Measurements from ENCODE around the gene ZBTB14. TPM values are rescaled to one million over a fixed set of nuclear protein-coding genes. Genes with fewer than 3 reads are reported as not detected.

The ZBTB14 gene
- polyA plus RNA-seq, 10 donors, result 8.3 to 16.3 (median 11.5) TPM

DNA sequence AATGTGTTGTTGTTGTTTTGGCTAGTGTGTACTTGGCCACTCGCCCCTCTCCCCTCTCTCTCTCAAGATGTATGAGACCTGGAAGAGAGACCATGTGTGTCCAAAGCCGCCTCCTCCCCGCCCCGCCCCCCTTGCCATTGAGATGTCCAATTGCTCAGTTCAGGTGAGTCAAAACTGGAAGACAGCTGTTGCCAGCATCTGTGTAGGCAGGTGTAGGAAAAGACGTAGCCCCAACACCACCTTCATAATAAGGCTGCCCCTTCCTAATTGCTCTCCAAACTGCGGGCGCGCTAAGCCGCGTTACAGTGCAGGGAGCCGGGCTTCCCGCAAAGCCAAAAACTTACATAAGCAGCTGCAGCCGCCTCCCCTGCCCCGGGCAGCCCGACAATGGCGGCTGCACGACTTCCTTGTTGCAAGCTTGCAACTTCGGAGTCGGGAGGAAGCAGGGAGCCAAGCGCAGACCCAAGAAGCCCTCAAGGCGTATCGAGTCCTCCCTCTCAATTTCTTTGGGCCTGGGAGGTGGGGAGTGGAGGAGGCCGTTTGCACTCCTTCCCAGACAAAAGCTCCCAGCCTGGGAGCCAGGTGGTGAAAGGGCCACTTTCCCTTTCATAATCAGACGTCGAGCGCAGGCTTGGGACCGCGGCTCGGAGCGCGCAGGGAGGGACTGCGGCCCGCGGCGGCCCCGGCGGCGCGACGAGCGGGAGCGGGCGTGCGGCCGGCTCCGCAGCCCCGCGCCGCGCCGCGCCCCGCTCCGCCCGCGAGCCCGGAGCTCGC lies 882 bp downstream of the ZBTB14 start:
- DNase-seq, result peak; percentile 43 to 90 (median 67)

DNA sequence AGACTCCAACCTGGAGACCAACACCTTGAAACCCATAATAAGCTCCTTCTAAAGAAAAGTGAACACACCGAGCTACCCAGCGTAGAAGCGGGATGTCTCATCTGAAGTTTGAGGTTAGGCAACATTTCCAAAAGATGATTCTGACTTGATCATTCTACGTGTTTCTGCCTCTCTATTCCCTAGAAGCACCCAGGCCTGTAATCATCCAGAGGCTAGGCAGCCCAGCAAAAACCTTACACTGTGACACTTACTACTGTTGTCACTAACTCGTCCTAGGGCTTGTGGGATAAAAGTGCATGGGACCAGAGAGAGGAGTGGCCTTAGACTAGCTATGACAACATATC lies 1.4 kb downstream of the ZBTB14 start:
- no peak for DNase-seq

DNA sequence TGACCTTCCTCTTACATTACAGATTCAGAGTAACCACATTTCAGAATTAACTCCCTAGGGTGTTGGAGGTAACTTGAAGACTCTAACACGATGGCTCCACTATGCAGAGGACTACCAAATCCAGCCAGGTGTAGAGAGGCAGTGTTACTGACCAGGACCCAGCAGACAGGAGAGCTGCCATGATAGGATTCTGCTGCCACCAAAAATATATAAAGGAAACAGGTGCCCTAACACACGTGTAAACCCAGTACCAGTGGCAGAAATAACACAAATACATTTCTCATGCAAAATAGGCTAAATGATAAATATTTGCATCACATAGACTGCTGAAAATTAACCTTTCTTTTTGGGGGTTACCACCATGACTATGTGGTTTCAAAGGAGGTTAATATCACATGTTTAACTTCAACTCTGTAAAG lies 7.0 kb downstream of the ZBTB14 start:
- no peak for DNase-seq

DNA sequence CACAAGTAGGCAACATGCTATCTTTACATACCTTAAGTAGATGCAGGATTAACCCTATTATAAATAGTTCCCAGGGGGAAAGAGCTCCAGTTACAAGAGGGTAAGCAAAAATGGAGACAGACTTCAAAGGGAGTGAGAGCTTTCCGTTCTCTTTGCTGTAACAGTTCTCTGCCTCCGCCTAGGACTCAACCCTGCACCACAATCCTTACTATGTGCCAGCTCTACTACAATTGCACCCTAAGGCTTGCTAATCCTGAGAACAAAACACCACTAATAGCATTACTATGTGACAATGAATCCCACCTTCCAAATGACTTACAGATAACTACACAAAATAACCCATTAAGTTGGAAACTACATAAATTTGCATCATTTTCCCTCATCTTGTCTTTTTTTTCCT lies 7.7 kb downstream of the ZBTB14 start:
- no peak for DNase-seq

DNA sequence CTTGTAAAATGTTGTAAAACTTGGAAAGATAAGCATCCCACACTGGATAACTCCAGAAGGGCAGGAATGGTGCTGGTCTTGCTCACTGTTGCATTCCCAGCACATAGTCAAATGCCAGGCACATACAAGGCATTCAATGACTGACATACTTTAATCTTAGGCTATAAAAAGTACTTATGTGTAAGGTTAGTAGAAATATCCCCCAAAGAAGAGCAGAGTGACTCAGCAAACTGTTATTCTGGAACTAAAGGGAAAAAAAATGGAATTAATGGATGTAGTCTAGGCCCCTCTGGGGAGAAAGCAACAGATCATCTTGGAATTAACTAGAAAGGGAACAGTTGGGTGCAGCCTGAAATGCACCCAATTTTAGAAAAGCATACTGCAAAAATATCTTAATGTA lies 9.0 kb downstream of the ZBTB14 start:
- DNase-seq, result no peak

DNA sequence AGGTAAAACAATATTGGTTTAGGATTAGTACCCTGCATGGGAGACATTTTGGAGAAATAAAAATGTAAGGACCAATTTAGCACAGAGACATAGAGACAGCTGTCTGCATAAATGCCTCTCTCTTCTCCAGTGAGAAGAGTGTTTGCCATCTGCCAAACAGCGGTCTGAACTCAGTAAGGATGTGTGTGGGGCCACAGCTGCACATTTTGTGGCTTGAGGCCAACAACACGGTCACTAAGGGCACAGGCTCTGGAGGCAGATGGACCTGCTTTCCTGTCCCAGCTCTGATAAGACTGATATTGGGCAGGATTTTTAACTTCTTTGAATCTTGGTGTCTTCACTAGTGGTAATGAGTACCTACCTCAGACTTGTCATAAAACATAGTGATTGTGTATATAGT lies 10.2 kb downstream of the ZBTB14 start:
- peak; percentile 38 to 59 (median 58) for DNase-seq

DNA sequence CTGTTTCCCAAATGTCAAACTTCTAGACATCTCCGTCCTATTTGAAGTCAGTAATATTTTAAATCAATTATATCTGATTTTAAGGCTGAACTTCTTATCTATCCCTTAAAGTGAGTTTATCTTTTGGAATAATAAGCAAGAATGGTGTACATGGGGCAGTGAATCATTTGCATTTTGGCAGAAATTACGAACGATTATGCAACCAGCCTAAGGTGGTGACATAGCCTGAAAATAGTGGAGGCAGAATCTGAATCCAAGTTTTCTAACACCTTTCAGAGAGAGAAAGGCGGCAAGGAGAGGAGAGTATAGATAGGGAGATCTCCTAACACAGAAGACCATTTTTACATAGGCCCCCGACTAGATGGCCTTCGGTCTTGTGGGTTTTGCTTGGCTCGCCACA lies 10.7 kb downstream of the ZBTB14 start:
- DNase-seq, result no peak

DNA sequence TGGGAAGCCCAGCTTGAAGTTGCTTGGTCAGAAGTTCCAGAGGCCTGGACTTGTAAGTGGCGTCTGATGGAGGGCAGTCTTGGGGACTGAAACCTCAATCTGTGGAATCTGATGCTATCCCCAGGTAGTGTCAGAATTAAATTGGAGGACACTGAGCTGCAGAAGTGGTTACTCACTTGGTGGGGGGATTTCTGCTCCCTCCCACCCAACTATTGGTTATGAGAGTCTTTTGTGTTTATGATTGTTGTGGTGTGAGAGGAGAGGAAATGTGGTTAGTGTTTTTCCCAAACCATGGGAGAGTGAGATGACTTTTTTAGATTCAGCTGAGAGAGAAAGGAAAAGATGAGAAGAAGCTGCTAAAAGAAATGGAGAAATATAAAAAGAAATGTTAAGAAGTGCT lies 12.8 kb downstream of the ZBTB14 start:
- no peak for DNase-seq

DNA sequence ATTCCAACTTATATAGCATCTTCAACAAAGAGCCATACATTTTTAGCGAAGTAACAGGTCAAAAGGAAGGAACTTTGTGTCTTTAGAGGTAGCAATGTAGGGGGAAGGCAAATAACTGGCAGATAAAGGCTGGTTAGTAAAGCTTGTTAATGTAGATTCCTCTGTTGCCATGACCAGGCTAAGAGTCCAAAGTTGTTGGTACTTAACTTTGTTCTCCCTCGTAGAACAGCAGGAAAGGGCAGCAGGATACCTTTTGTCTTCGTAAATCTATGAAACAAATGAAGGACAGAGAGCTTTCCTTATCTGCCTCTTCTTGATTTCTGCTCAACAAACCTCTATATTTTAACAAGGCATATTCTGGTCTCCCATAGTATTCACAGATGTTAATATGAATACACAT lies 18.6 kb downstream of the ZBTB14 start:
- no peak for DNase-seq

DNA sequence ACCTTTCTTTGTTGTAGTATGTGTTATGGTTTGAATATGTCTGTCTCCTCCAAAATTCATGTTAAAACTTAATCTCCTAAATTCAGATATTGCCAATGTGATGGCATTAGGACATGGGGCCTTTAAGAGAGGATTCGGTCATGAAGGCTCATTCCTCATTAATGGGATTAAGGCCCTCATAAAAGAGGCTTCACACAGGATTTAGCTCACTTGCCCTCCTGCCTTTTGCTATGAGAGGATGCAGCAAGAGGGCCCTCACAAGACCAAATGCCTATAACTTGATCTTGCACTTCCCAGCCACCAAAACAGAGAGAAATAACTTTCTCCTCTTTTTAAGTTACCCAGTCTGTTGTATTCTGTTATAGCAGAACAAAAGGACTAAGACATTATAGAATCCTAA lies 19.7 kb downstream of the ZBTB14 start:
- no peak for DNase-seq

DNA sequence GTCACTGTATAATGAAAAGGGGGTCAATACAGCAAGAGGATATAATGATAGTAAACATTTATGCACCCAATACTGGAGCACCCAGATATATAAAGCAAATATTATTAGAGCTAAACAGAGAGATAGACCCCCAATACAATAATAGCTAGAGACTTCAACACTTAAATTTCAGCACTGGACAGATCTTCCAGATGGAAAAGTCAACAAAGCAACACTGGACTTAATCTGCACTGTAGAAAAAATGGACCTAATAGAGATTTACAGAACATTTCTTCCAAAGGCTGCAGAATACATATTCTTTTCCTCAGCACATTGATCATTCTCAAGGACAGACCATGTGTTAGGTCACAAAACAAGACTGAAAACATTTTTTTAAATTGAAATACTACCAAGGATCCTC lies 26.7 kb downstream of the ZBTB14 start:
- no peak for DNase-seq

DNA sequence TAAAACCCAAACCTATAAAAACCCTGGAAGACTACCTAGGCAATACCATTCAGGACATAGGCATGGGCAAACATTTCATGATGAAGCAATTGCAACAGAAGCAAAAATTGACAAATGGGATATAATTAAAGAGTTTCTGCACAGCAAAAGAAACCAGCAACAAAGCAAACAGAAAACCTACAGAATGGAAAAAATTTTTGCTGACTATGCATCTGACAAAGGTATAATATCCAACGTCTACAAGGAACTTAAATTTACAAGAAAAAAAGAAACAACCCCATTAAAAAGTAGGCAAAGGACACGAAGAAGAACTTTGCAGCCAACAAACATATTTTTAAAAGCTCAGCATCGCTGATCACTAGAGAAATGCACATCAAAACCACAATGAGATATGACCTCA lies 28.8 kb downstream of the ZBTB14 start:
- no peak for DNase-seq

DNA sequence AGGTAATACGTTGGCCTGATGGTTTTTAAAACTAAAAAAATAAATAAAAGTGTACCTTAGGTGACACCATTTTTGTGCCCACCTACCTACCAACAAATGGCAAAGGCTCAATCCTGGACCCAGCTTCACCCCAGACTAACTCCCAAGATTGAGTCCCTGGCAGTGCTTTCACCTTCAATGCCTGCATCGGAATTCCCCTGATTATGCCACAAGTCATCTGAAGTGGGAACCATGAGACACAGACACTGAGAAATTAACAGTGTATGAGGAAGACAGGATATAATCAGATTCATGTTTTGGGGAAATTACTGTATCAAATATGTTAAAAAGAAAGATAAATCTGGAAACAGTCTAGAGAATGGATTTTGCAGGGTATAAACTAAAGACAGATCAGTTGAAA lies 41.6 kb downstream of the ZBTB14 start:
- no peak for DNase-seq

DNA sequence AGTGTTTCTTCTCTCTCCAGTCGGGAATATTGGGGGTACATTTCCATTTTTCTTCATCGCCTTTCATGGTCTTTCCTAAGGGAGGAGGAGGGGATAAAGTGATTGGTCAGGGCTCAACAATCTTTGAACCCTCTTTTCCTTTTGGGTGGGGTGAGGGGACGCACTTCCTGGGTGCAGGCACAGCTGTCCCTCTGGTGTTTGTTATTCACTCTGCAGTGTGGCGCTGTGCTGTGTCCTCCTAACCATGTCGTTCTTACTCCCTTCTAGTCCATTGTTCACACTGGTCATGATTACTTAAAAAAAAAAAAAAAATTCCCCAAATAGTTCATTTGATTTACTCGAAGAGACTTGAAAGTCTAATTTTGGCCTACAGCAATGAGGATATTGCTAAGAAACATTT lies 44.4 kb downstream of the ZBTB14 start:
- no peak for DNase-seq

DNA sequence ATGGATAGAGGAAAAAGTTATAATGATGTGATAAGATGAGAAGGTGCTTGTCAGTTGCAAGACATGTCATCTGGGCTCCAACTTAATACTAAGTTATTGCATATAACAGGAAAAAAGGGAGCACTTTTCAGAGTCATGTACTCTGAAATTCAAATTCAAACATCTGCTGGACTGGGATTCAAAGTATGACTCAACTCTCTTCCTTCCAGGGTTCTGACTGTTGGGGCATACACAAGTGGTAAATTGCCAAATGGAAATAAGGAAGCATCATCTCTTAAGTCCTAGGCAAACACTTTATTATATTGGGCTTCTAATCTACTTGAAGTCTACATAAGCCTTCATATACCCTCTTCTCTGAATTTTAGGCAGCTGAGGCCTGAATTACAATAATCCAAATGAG lies 44.9 kb downstream of the ZBTB14 start:
- DNase-seq, result no peak

DNA sequence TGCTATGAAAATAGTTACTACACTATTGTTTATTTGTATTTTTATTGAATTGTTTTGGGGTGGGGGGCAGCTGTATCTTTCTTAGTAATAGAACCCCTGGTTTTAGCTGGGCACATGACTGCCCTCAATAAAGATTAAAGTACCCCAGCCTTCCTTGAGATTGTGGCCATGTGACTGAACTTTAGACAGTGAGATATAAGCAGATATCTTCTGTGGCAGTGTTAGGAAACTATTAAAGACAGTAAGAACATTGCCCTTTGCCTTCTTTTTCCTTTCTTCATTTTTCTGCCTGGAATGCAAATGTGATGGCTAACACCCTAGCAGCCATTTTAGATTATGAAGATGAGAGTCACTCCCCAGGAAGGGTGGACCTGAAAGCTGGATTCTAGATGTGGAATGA lies 50.6 kb downstream of the ZBTB14 start:
- DNase-seq, result no peak

DNA sequence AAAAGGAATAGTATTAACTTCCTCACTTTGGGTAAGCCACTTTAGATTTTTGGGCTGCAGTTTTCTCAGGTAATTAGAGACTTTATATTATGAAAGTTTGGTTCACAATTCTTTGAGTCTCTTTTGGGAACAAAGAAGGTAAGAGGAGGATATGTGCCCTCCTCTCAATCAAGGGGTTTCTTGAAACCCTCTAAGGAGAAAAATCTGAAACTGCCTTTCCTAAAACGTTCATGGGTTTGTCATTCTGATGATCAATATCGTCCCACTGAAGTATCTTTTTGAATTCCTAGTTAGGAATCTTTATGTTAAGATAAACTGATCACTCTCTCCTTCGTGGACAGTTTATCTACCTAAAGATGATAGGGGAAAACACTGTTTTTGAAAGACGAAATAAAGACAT lies 56.1 kb downstream of the ZBTB14 start:
- DNase-seq, result no peak

Other genes starting within 250 kb of the ZBTB14 start
- gene AKAIN1, start 98.5 kb downstream of the ZBTB14 start, polyA plus RNA-seq (ENCODE audit: insufficient read length in 10 of 10), result not detected
- gene EPB41L3, start 248.3 kb upstream of the ZBTB14 start, polyA plus RNA-seq (ENCODE audit: insufficient read length in 10 of 10), result 100 to 1,000 TPM in 5 of 10 donors, 10 to 100 TPM in 5; 82.9 to 139 (median 98.9) TPM